NCI-H460 (cell line): ENCODE measurements around the gene FOXD3. TPM values are rescaled to one million over a fixed set of nuclear protein-coding genes. Genes with fewer than 3 reads are reported as not detected.

ENCODE experiments used
- DNase-seq: peaks from one replicate; pipeline ENCODE4 v3.0.0-alpha.2; 2016; ENCODE audit warnings: low read depth; ENCODE audit errors: extremely low read depth
- total RNA-seq: library from RNA; depleted of rRNA; stranded (reverse); fragments of >200 nt; shearing (Covaris generic); gene quantifications from 2 replicates; pipeline ENCODE4 v1.2.3, GENCODE V29; 2014

FOXD3 gene
- total RNA-seq, 1 experiment from 2014 or later, result 0.89 TPM

DNA sequence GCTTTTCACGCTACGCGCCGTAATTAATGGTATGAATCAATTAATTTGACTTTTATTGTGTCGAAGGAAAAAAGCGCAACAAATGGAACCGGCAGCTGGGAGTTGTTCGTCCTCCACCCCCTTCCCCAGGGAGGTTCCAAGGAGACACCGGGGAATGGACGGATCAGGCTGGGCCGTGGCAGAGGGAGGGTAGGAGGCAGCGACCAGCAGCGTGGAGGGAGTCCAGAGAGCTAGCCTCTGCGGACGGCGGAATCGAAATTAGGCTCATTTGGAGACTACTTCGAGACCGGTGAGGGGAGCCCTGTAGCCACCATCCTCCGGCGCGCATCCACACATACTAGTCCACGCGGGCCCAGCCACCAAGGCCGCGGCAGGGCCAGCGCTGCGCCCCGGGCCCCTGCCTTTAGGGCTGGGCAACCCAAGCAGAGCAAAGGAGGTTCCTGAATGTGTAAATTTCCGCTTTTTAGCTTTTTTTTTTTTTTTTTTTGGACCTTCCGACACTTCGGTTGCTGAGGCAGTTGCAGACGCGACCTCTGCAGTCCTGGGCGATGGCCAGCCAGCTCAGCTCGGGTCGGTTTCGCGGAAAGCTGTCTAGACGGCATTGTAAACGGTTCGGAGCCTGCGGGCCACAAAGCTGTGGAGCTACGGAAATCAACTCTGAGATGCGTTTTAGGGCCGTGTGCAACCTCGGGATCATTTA is 2.2 kb upstream of the FOXD3 start:
- no peak for DNase-seq

DNA sequence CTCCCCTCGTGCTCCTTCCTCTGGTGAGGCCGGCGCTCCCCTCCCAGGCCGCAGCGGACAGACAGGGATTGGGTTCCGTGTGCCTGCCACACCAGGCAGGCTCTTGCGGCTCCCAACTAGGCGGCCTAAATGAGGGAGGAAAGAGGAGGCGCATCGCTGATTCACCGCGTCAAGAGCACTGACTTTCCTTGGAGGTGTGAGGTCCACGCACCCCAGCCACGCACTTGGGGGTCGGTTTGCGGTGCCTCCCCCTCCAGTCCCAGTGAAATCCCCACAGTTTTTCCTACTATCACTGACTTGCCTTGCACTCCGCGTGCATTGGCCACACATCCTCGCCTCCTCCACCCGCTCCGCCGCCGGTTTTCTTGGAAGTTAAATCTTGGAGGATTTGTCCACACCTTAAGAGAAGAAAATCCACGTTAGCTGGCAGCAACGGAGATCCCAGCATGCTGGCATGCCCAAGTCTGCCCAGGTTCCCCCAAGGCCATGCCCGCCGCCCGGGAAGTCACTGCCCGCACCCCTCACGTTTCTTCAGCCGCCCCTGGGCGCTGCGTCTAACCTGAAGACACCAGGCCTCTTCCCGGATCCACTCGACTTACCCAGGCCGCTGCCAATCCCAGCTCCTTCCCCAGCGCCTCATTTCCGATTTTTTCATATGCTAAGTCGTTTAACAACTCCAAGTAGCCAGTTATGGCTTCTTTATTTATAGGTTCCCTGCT is 1.1 kb upstream of the FOXD3 start:
- DNase-seq, result no peak

DNA sequence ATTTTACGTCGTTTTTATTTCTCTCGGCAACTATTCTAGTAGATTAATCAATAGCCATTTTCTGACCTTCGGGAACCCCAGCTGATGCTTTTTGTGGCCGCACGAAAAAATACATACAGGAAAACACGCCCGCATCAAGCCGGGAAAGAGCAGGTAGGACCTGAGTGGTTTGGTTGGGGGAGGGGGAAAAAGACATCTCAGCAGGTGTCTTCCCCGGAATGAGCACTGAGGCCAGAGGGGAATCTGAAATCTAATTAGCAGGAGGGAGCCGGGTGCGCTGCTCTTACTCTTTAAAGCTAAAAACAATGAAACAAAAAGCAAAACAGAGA is 618 bp upstream of the FOXD3 start:
- DNase-seq, result no peak

DNA sequence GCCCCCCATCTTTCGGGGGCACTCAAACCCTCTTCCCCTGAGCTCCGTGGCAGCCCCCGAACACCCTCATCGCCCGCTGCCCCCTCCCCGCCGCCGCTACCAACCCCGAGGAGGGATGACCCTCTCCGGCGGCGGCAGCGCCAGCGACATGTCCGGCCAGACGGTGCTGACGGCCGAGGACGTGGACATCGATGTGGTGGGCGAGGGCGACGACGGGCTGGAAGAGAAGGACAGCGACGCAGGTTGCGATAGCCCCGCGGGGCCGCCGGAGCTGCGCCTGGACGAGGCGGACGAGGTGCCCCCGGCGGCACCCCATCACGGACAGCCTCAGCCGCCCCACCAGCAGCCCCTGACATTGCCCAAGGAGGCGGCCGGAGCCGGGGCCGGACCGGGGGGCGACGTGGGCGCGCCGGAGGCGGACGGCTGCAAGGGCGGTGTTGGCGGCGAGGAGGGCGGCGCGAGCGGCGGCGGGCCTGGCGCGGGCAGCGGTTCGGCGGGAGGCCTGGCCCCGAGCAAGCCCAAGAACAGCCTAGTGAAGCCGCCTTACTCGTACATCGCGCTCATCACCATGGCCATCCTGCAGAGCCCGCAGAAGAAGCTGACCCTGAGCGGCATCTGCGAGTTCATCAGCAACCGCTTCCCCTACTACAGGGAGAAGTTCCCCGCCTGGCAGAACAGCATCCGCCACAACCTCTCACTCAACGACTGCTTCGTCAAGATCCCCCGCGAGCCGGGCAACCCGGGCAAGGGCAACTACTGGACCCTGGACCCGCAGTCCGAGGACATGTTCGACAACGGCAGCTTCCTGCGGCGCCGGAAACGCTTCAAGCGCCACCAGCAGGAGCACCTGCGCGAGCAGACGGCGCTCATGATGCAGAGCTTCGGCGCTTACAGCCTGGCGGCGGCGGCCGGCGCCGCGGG is 837 bp downstream of the FOXD3 start:
- DNase-seq, result no peak

GRCh38 chr1:63323865-63324778 is 1.8 kb downstream of the FOXD3 start:
- DNase-seq, result no peak

- DNase-seq, result no peak
Observed at GRCh38 chr1:63324779-63325119, 2.4 kb downstream of the FOXD3 start.

DNA sequence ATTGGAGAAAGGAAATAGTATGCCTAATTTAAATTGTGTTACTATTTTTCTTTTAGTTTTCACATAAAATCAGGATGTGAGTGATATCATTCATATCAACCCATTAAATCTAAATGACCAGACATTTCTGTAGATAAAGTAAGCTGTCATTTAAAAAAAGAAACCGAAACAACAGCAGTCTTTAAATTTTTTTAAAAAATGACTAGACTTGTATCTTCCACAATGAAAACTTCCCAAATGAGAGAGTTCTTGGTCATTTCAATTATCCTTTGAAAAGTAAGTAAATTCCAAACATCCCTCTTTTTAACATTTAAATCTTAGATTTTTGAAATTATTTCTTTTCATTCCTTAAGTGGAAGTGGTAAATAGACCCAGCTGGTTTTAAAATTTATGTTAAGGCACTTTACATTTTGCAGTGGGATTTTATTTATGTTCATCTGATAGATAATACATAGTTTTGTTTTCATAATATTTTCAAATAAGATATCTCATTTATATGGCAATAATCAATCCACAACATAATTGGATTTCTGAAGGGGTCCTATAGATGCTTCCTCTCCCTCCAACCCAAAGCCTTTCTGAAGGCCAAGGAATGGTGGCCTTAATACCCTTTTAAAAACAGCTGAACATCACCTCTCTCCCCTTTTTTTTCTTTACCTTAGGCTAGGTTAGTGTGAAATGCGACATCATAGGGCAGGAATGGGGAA is 3.1 kb downstream of the FOXD3 start:
- DNase-seq, result no peak

- DNase-seq, result no peak
Observed at GRCh38 chr1:63326106-63326472, 3.7 kb downstream of the FOXD3 start.

DNA sequence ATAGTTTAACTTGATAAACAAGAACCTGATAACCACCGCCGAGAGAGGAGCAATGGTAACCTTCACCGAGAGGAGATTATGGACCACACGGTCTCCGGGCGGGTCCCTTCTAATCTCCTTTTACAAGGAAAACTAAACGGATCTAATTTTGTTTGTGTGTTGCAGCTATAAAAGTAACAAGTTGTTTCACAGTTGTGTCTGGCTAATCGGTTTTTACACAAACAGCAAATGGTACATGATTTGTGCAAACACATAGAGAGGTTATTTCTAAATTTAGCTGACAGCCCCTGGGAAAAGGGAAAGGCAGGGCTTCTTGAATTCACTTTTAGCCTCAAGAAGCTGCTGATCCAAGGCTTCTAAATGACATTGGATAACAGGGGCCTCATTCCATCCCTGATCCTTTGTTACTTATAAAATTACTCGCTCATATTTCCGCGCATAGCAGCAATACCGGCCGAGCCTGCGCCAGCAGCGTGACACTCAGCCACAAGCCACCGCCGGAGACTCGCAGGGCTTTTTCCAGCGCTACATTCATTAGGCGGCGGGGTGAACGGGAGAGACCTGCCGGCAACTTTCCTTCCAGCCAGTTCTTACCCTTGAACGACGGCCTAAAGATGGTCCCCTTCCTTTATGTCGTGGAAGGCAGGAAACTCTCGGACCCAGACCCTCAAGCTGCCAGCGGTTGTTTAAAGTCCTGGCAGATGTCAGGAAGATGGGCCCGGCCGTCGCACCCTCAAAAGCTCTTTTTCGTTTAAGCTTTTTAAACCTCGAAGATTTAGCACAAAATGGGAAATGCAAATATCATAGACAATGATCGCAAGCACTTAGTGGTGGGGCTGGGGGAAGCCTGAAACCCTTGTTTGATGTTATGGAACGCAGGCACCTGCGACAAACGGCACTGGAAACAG is 4.4 kb downstream of the FOXD3 start:
- no peak for DNase-seq

- DNase-seq, result peak; percentile 21
Observed at GRCh38 chr1:63327417-63328054, 5.2 kb downstream of the FOXD3 start.

- no peak for DNase-seq
Observed at GRCh38 chr1:63328122-63328521, 5.8 kb downstream of the FOXD3 start.

DNA sequence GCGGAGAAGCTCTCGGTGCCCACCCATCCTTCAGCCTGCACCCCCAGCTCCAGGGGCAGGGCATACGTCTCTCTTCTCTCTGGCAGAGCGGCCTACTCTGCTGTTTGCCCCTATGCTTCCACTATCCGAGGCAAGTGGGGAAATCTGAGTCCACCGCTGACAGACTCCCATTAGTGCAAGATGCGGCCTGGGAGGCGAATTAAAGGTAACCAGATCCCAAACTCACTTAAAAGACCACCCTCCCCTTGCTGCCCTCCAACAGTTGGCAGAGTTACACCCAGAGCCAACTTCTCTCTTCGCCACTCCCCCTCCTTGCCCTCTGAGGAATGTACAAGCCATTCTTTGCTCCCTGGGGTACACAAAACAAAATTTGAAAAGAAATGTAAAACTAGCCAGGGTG is 6.4 kb downstream of the FOXD3 start:
- DNase-seq, result no peak

DNA sequence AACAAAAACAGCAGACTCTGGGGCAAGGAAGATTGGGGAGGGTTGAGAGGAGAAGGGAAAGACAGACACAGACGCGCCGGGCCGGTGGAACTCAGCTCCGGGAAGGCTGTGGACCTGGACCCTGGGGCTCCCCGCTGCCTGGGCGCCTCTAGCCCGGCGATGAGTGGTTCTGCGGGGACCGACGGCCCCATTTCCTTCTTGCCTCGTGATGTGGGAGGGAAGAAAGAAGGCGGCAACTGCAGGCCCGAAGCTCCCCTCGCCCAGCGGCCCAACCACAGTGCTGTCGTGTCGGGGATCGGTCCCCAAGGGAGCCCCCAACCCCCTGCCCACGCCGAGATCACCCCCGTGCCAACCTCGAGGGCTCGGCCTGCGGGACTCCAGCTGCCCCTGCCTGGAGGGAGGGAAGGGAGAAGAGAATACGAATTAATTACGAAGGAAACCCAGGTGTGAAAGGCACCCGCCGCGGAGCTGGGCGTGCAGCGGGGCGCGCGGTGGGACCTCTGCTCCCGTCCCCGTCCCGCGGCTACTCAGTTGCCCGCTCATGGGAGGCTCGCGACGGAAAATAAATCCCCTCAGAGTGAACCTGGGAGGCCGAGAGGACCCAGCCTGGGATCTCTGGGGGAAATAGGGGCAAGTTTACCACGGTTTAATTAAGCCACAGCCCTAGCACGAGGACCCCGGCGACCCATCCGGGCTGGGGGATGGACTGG is 7.4 kb downstream of the FOXD3 start:
- no peak for DNase-seq

DNA sequence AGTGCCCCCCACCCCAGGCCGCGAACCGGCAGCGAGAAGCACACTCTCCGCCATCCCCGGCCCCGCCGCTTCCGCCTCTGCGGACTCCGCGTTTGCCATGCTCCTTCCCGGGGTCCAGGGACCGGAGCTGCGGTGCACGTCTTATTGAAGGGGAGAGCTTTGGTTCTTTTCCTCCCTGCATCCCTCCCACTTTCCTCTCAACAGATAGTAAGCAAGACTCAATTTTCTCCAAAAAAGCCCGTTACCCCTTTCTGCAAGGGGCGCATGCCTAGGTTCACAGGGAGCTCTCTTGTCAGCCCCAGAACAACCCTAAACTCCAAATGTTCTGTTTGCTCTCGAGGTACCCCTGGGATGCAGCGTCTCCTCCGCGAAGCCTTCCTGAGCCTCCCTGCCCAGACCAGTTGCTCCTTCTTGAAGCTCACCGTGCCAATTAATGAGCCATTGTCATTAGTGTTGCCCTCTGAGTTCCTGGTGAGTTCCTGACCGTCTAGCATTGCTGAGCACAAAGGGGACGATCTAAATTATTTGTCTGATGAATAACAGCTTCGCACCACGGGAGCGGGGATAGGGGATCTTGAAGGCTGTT is 8.1 kb downstream of the FOXD3 start:
- no peak for DNase-seq

DNA sequence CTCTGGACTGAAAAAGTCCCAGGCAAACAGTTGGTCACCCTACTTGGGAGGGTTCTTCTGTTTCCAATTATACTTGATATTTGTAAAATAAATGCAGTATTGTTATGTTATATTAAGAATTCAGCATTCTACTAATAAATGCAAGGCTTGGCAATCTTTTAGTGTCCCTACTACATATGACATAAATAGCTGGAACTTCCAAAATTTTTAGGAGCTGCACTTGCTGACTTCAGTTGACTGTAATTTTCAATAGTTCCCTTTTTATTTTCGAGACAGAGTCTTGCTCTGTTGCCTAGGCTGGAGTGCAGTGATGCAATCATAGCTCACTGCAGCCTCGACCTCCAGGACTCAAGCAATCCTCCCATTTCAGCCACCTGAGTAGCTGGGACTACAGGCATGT is 20.0 kb downstream of the FOXD3 start:
- DNase-seq, result no peak

- DNase-seq, result no peak
Observed at GRCh38 chr1:63343922-63344321, 21.6 kb downstream of the FOXD3 start.

- DNase-seq, result no peak
Observed at GRCh38 chr1:63350320-63350719, 28.0 kb downstream of the FOXD3 start.
